A549 (cell line): ENCODE data around the gene CCDC169. TPM values are rescaled to one million over a fixed set of nuclear protein-coding genes. Genes with fewer than 3 reads are reported as not detected.

ENCODE experiments used
- ATAC-seq, 2 experiments: fragments of 200-7000 bp in 1 of 2; fragments of >200 bp in 1 of 2; cut with Nextera tagmentation in 1 of 2; cut with Tn5 transposase in 1 of 2; 3 replicates each; pipeline versions ENCODE4 v1.8.0 to v1.9.1; 2018 to 2020; ENCODE audit warnings: mild to moderate bottlenecking in 1 of 2, moderate library complexity in 1 of 2
- CTCF ChIA-PET: fragments of 300-600 bp; sonication (Branson Sonifier 250); formaldehyde crosslinking; extraction: SDS; loops from one replicate; lab custom pipeline; 2021; ENCODE audit warnings: antibody characterized with exemption, inconsistent platforms; lab: Yijun Ruan, JAX
- POLR2A ChIA-PET: fragments of 350-600 bp; formaldehyde crosslinking; extraction: SDS; loops from one replicate; lab custom pipeline; 2021; ENCODE audit warnings: antibody characterized with exemption, inconsistent platforms; lab: Yijun Ruan, JAX
- DNase-seq, 2 experiments: peaks; one replicate each; pipeline versions ENCODE4 v3.0.0 to v3.0.0-alpha.2; 2011 to 2016; ENCODE audit warnings: low read depth in 1 of 2, low spot score in 1 of 2
- FAIRE-seq: peaks from 2 replicates; lab custom pipeline; 2011; peaks lifted over from hg19 to GRCh38; lab: Jason Lieb, UNC
- H3K27ac ChIP-seq, 2 experiments: fragments of >200 bp; sonication (Bioruptor Twin); formaldehyde crosslinking; 3 replicates each; pipeline ENCODE4 v1.5.1; 2016 to 2017
- H3K4me1 ChIP-seq: fragments of >200 bp; sonication (Bioruptor Twin); formaldehyde crosslinking; 3 replicates; pipeline ENCODE4 v1.6.1; 2016
- H3K4me2 ChIP-seq: fragments of >200 bp; sonication (Bioruptor Twin); formaldehyde crosslinking; 3 replicates; pipeline ENCODE4 v1.6.1; 2016
- H3K4me3 ChIP-seq: fragments of >200 bp; sonication (Bioruptor Twin); formaldehyde crosslinking; 3 replicates; pipeline ENCODE4 v1.5.1; 2016
- H3K9me3 ChIP-seq: fragments of >200 bp; sonication (Bioruptor Twin); formaldehyde crosslinking; 3 replicates; pipeline ENCODE4 v1.6.1; 2016
- BHLHE40 ChIP-seq: IDR thresholded peaks from 2 replicates; pipeline ENCODE4 v1.6.1; 2012; ENCODE audit warnings: low read depth, low read length, inconsistent platforms
- CBX2 ChIP-seq: fragments of 200-600 bp; sonication (generic); IDR thresholded peaks from 2 replicates; pipeline ENCODE4 v1.6.1; 2016; ENCODE audit warnings: low read depth, mild to moderate bottlenecking, borderline replicate concordance
- CBX8 ChIP-seq: fragments of 200-600 bp; sonication (generic); IDR thresholded peaks from 2 replicates; pipeline ENCODE4 v1.6.1; 2016
- CEBPB ChIP-seq, 2 experiments: fragments of >200 bp in 1 of 2; sonication (Bioruptor Twin) in 1 of 2; formaldehyde crosslinking in 1 of 2; IDR thresholded peaks; 2 replicates each; pipeline ENCODE4 v1.6.1; 2012 to 2016
- CHD2 ChIP-seq: fragments of 150-350 bp; IDR thresholded peaks from 2 replicates; pipeline ENCODE4 v1.6.1; 2014; ENCODE audit warnings: low read length; ENCODE audit not compliant: partially characterized antibody
- EHMT2 ChIP-seq: fragments of 200-600 bp; sonication (generic); IDR thresholded peaks from 2 replicates; pipeline ENCODE4 v1.6.1; 2016; ENCODE audit warnings: antibody characterized with exemption, low read depth, mild to moderate bottlenecking, moderate library complexity
- EP300 ChIP-seq, 2 experiments: fragments of >200 bp; sonication (Bioruptor Twin); formaldehyde crosslinking; IDR thresholded peaks; 2 replicates in 1 of 2; 3 replicates in 1 of 2; pipeline ENCODE4 v1.6.1; 2016 to 2017
- FOXS1 ChIP-seq: fragments of 250-450 bp; sonication (Bioruptor Pico); IDR thresholded peaks from 2 replicates; pipeline ENCODE4 v1.5.0; 2020; ENCODE audit warnings: mild to moderate bottlenecking, moderate library complexity
- HOXA7 ChIP-seq: fragments of 250-450 bp; sonication (Bioruptor Pico); IDR thresholded peaks from 2 replicates; pipeline ENCODE4 v1.5.0; 2020; ENCODE audit warnings: mild to moderate bottlenecking, moderate library complexity
- KDM1A ChIP-seq: fragments of 200-600 bp; sonication (generic); IDR thresholded peaks from 2 replicates; pipeline ENCODE4 v1.6.1; 2016; ENCODE audit warnings: low read depth, mild to moderate bottlenecking
- KDM5A ChIP-seq: fragments of 200-600 bp; sonication (generic); IDR thresholded peaks from 2 replicates; pipeline ENCODE4 v1.6.1; 2016; ENCODE audit warnings: antibody characterized with exemption, mild to moderate bottlenecking
- NFE2L2 ChIP-seq: fragments of 150-350 bp; conservative IDR thresholded peaks from 2 replicates; pipeline ENCODE4 v1.6.1; 2014; ENCODE audit warnings: low read length
- PHF8 ChIP-seq: fragments of 200-600 bp; sonication (generic); IDR thresholded peaks from 2 replicates; pipeline ENCODE4 v1.6.1; 2016; ENCODE audit warnings: low read depth, mild to moderate bottlenecking, antibody characterized with exemption, moderate library complexity, borderline replicate concordance
- POLR2AphosphoS2 ChIP-seq: conservative IDR thresholded peaks from 2 replicates; pipeline ENCODE4 v1.6.1; 2012; ENCODE audit warnings: low read length, improper control_type of control experiment, inconsistent platforms
- RAD21 ChIP-seq, 2 experiments: fragments of >200 bp in 1 of 2; sonication (Bioruptor Twin) in 1 of 2; formaldehyde crosslinking in 1 of 2; IDR thresholded peaks in 1 of 2; conservative IDR thresholded peaks in 1 of 2; 2 replicates in 1 of 2; 3 replicates in 1 of 2; pipeline ENCODE4 v1.6.1; 2012 to 2018; ENCODE audit warnings: inconsistent platforms in 1 of 2
- TFCP2L1 ChIP-seq: fragments of 250-450 bp; sonication (Bioruptor Pico); IDR thresholded peaks from 2 replicates; pipeline ENCODE4 v1.5.0; 2021; ENCODE audit warnings: mild to moderate bottlenecking
- TP53 ChIP-seq: fragments of 250-450 bp; sonication (Bioruptor Pico); IDR thresholded peaks from 2 replicates; pipeline ENCODE4 v1.5.0; 2021; ENCODE audit warnings: mild to moderate bottlenecking, moderate library complexity
- ZC3H11A ChIP-seq: fragments of 450-650 bp; IDR thresholded peaks from 2 replicates; pipeline ENCODE4 v1.6.1; 2014; ENCODE audit warnings: antibody characterized with exemption, mild to moderate bottlenecking
- ZFP36 ChIP-seq: fragments of 450-650 bp; IDR thresholded peaks from 2 replicates; pipeline ENCODE4 v1.6.1; 2014; ENCODE audit warnings: borderline replicate concordance; ENCODE audit not compliant: partially characterized antibody
- ZSCAN20 ChIP-seq: fragments of 250-450 bp; sonication (Bioruptor Pico); IDR thresholded peaks from 2 replicates; pipeline ENCODE4 v1.8.0; 2022; ENCODE audit warnings: mild to moderate bottlenecking, moderate library complexity
- WGBS: methylation state at CpG from one replicate; pipeline ENCODE4 v1.1.6; 2017; ENCODE audit errors: missing lambda C conversion rate; 5-methylcytosine and 5-hydroxymethylcytosine counted together
- polyA plus RNA-seq, 4 experiments: library from polyadenylated mRNA; depleted of rRNA in 3 of 4; stranded (reverse); fragments of >200 nt; fragmentation: RNase III in 1 of 4; extraction: RNeasy Plus Mini Kit Qiagen cat#74134 plus additional on column Dnase treatment in 1 of 4; gene quantifications; 2 replicates in 3 of 4; 3 replicates in 1 of 4; pipeline ENCODE4 v1.2.3, GENCODE V29; 2011 to 2017
- TF ChIP-seq, protein P1 (sequence below): IDR thresholded peaks from 2 replicates; pipeline ENCODE4 v1.6.1; 2012
- TF ChIP-seq, protein P2 (sequence below): fragments of 150-350 bp; IDR thresholded peaks from 2 replicates; pipeline ENCODE4 v1.6.1; 2014; ENCODE audit warnings: low read depth, mild to moderate bottlenecking, low read length
- TF ChIP-seq, protein P3 (sequence below): fragments of 200-600 bp; sonication (generic); IDR thresholded peaks from 2 replicates; pipeline ENCODE4 v1.6.1; 2016; ENCODE audit warnings: antibody characterized with exemption, mild to moderate bottlenecking, moderate library complexity
- TF ChIP-seq, protein P4 (sequence below): IDR thresholded peaks from 2 replicates; pipeline ENCODE4 v1.6.1; 2012; ENCODE audit warnings: low read depth, borderline replicate concordance

Gene CCDC169
- polyA plus RNA-seq, 2 of the 4 experiments (the other 2 are of a cell fraction): 1.3 to 2.0 TPM

GRCh38 chr13:36346222-36347083, 48.8 kb upstream of the CCDC169 start, which contains the start of gene SPART (continued):
- no peak for TF ChIP-seq TFCP2L1 (CRISPR knock-in tag)
- TF ChIP-seq CBX8: no peak
- peak; percentile 68 to 69 for TF ChIP-seq RAD21 (conservative IDR thresholded peaks at IDR 0.05 in 1 of 2, IDR thresholded peaks at IDR 0.05 in 1 of 2)
- TF ChIP-seq, protein P1, sequence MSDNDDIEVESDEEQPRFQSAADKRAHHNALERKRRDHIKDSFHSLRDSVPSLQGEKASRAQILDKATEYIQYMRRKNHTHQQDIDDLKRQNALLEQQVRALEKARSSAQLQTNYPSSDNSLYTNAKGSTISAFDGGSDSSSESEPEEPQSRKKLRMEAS: peak; percentile 81
- TF ChIP-seq ZC3H11A: no peak
- peak; percentile 59 for TF ChIP-seq PHF8
- TF ChIP-seq, protein P2, sequence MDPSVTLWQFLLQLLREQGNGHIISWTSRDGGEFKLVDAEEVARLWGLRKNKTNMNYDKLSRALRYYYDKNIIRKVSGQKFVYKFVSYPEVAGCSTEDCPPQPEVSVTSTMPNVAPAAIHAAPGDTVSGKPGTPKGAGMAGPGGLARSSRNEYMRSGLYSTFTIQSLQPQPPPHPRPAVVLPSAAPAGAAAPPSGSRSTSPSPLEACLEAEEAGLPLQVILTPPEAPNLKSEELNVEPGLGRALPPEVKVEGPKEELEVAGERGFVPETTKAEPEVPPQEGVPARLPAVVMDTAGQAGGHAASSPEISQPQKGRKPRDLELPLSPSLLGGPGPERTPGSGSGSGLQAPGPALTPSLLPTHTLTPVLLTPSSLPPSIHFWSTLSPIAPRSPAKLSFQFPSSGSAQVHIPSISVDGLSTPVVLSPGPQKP: no peak
- no peak for TF ChIP-seq ZSCAN20 (CRISPR knock-in tag)
- no peak for TF ChIP-seq POLR2AphosphoS2
- TF ChIP-seq FOXS1 (CRISPR knock-in tag): no peak
- TF ChIP-seq TP53 (CRISPR knock-in tag): 0 out of 2 replicates have a peak, but pooled peaks have one; percentile 24
- TF ChIP-seq KDM1A: no peak
- TF ChIP-seq, protein P3, sequence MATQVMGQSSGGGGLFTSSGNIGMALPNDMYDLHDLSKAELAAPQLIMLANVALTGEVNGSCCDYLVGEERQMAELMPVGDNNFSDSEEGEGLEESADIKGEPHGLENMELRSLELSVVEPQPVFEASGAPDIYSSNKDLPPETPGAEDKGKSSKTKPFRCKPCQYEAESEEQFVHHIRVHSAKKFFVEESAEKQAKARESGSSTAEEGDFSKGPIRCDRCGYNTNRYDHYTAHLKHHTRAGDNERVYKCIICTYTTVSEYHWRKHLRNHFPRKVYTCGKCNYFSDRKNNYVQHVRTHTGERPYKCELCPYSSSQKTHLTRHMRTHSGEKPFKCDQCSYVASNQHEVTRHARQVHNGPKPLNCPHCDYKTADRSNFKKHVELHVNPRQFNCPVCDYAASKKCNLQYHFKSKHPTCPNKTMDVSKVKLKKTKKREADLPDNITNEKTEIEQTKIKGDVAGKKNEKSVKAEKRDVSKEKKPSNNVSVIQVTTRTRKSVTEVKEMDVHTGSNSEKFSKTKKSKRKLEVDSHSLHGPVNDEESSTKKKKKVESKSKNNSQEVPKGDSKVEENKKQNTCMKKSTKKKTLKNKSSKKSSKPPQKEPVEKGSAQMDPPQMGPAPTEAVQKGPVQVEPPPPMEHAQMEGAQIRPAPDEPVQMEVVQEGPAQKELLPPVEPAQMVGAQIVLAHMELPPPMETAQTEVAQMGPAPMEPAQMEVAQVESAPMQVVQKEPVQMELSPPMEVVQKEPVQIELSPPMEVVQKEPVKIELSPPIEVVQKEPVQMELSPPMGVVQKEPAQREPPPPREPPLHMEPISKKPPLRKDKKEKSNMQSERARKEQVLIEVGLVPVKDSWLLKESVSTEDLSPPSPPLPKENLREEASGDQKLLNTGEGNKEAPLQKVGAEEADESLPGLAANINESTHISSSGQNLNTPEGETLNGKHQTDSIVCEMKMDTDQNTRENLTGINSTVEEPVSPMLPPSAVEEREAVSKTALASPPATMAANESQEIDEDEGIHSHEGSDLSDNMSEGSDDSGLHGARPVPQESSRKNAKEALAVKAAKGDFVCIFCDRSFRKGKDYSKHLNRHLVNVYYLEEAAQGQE: no peak
- TF ChIP-seq, protein P4, sequence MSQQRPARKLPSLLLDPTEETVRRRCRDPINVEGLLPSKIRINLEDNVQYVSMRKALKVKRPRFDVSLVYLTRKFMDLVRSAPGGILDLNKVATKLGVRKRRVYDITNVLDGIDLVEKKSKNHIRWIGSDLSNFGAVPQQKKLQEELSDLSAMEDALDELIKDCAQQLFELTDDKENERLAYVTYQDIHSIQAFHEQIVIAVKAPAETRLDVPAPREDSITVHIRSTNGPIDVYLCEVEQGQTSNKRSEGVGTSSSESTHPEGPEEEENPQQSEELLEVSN: peak; percentile 34; the same call in 1 of the 2 replicates
- TF ChIP-seq EP300 (IDR thresholded peaks at IDR 0.05): no peak
- no peak for TF ChIP-seq EHMT2
- no peak for TF ChIP-seq CEBPB (IDR thresholded peaks at IDR 0.05)

- ATAC-seq (peak; percentile 70 to 73), DNase-seq (peak; percentile 14 to 69), FAIRE-seq (no peak)
- POLR2A ChIA-PET: interaction anchor here (1.1 kb wide), 1 partner anchor 654 kb away, joined by 3 read pairs; the partner anchor contains the start of gene ALG5
- Histone ChIP-seq H3K9me3 (no peaks in the 10 kb centered on the region), H3K4me3 (peak overlapping the region; percentile 85), H3K4me2 (peak overlapping the region; percentile 97), H3K4me1 (peaks cover 20% of the 10 kb centered on the region), H3K27ac (peak overlapping the region; percentile 97)
- under 1% methylated on average over 30 of the region's 50 CpGs for WGBS
- CTCF ChIA-PET: interaction anchor here (0.6 to 2.1 kb wide), 4 partner anchors 16 to 63 kb away, joined by 3 to 11 read pairs (median 5); no protein-coding TSS in a partner anchor
- TF ChIP-seq CHD2 (no peak), FOXS1 (CRISPR knock-in tag) (no peak), TFCP2L1 (CRISPR knock-in tag) (no peak), PHF8 (0 out of 2 replicates have a peak, but pooled peaks have one; percentile 33), CBX2 (no peak), KDM5A (no peak), ZFP36 (no peak), HOXA7 (CRISPR knock-in tag) (no peak), NFE2L2 (peak; percentile 46; the same call in 1 of the 2 replicates), BHLHE40 (no peak)
- TF ChIP-seq, protein P4: 0 out of 2 replicates have a peak, but pooled peaks have one; percentile 8
- TF ChIP-seq, protein P3: no peak
These were observed 48.0 kb upstream of the CCDC169 start for GRCh38 chr13:36345438-36346221.
